GM23338 (cell line): ENCODE data around the gene MROH2A.

Source experiments
- EZH2phosphoT487 ChIP-seq: fragments of 200-600 bp; sonication (generic); IDR thresholded peaks from one replicate; pipeline ENCODE4 v1.8.1; 2018; ENCODE audit warnings: antibody characterized with exemption; ENCODE audit not compliant: unreplicated experiment
- POLR2AphosphoS5 ChIP-seq: IDR thresholded peaks from 2 replicates; pipeline ENCODE4 v1.6.1; 2016; ENCODE audit warnings: antibody characterized with exemption, low read depth
- TF ChIP-seq, protein P1 (sequence below), 2 experiments: fragments of 200-600 bp in 1 of 2; sonication (generic) in 1 of 2; conservative IDR thresholded peaks; 2 replicates each; pipeline versions ENCODE4 v1.5.1 to v1.6.1; 2016 to 2017; ENCODE audit warnings: antibody characterized with exemption in 2 of 2, low read depth in 2 of 2, mild to moderate bottlenecking in 2 of 2, moderate library complexity in 1 of 2
- TF ChIP-seq, protein P2 (sequence below): IDR thresholded peaks from one replicate; pipeline ENCODE4 v1.6.1; 2018; ENCODE audit warnings: antibody characterized with exemption; ENCODE audit not compliant: unreplicated experiment

DNA sequence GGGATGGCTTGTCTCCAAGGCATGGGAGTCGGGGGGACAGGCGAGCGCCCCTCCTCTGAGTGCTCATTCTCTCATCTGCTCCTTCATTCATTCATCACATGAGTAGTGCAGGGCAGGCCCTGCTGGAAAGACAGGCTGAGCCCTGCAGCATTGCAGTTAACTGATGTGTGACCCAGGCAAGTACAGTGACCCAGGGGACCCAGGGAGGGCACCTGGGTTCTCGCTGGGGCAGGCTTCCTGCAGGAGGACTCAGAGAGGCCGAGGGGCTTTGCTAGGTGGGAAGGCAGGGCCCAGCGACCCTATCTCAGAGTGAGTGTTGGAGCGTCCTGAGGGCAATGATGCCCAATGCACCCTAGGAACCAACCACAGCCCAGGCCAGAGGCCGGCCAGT lies 45.6 kb downstream of the MROH2A start:
- TF ChIP-seq, protein P1, sequence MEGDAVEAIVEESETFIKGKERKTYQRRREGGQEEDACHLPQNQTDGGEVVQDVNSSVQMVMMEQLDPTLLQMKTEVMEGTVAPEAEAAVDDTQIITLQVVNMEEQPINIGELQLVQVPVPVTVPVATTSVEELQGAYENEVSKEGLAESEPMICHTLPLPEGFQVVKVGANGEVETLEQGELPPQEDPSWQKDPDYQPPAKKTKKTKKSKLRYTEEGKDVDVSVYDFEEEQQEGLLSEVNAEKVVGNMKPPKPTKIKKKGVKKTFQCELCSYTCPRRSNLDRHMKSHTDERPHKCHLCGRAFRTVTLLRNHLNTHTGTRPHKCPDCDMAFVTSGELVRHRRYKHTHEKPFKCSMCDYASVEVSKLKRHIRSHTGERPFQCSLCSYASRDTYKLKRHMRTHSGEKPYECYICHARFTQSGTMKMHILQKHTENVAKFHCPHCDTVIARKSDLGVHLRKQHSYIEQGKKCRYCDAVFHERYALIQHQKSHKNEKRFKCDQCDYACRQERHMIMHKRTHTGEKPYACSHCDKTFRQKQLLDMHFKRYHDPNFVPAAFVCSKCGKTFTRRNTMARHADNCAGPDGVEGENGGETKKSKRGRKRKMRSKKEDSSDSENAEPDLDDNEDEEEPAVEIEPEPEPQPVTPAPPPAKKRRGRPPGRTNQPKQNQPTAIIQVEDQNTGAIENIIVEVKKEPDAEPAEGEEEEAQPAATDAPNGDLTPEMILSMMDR (conservative IDR thresholded peaks at IDR 0.05; ENCODE audit: low read depth in 2 of 2) = no peak
- TF ChIP-seq EZH2phosphoT487 = no peak
- no peak for TF ChIP-seq POLR2AphosphoS5
- TF ChIP-seq, protein P2, sequence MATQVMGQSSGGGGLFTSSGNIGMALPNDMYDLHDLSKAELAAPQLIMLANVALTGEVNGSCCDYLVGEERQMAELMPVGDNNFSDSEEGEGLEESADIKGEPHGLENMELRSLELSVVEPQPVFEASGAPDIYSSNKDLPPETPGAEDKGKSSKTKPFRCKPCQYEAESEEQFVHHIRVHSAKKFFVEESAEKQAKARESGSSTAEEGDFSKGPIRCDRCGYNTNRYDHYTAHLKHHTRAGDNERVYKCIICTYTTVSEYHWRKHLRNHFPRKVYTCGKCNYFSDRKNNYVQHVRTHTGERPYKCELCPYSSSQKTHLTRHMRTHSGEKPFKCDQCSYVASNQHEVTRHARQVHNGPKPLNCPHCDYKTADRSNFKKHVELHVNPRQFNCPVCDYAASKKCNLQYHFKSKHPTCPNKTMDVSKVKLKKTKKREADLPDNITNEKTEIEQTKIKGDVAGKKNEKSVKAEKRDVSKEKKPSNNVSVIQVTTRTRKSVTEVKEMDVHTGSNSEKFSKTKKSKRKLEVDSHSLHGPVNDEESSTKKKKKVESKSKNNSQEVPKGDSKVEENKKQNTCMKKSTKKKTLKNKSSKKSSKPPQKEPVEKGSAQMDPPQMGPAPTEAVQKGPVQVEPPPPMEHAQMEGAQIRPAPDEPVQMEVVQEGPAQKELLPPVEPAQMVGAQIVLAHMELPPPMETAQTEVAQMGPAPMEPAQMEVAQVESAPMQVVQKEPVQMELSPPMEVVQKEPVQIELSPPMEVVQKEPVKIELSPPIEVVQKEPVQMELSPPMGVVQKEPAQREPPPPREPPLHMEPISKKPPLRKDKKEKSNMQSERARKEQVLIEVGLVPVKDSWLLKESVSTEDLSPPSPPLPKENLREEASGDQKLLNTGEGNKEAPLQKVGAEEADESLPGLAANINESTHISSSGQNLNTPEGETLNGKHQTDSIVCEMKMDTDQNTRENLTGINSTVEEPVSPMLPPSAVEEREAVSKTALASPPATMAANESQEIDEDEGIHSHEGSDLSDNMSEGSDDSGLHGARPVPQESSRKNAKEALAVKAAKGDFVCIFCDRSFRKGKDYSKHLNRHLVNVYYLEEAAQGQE = no peak
